SK-MEL-5 (cell line): ENCODE results near the gene LOXL1. TPM values are rescaled to one million over a fixed set of nuclear protein-coding genes. Genes with fewer than 3 reads are reported as not detected.

Experiments used
- DNase-seq: peaks from one replicate; pipeline ENCODE4 v3.0.0-alpha.2; 2016; ENCODE audit warnings: low read depth, low spot score
- in situ Hi-C: cut with HindIII; loops from 2 replicates; pipeline ENCODE4 v1.10.0; 2016; ENCODE audit warnings: low sequenced_read_pairs, high pct_unique_total_duplicates, low pct_unique_long_range_greater_than_20kb
- total RNA-seq: library from RNA; depleted of rRNA; stranded (reverse); fragments of >200 nt; shearing (Covaris generic); gene quantifications from 2 replicates; pipeline ENCODE4 v1.2.3, GENCODE V29; 2014

LOXL1 gene
- total RNA-seq, 1 experiment from 2014 or later = 0.32 TPM

GRCh38 chr15:73982222-73982962 is 56.1 kb downstream of the LOXL1 start:
- no peak for DNase-seq
- in situ Hi-C loops = no loop called here

- no peak for DNase-seq
- in situ Hi-C loops = no loop called here
These were observed 57.0 kb downstream of the LOXL1 start for GRCh38 chr15:73983211-73983727.

- in situ Hi-C loops = no loop called here
- no peak for DNase-seq
These were observed 57.5 kb downstream of the LOXL1 start for GRCh38 chr15:73983773-73984172.

GRCh38 chr15:73984208-73984979 is 58.1 kb downstream of the LOXL1 start:
- DNase-seq = no peak
- in situ Hi-C loops = no loop called here

DNA sequence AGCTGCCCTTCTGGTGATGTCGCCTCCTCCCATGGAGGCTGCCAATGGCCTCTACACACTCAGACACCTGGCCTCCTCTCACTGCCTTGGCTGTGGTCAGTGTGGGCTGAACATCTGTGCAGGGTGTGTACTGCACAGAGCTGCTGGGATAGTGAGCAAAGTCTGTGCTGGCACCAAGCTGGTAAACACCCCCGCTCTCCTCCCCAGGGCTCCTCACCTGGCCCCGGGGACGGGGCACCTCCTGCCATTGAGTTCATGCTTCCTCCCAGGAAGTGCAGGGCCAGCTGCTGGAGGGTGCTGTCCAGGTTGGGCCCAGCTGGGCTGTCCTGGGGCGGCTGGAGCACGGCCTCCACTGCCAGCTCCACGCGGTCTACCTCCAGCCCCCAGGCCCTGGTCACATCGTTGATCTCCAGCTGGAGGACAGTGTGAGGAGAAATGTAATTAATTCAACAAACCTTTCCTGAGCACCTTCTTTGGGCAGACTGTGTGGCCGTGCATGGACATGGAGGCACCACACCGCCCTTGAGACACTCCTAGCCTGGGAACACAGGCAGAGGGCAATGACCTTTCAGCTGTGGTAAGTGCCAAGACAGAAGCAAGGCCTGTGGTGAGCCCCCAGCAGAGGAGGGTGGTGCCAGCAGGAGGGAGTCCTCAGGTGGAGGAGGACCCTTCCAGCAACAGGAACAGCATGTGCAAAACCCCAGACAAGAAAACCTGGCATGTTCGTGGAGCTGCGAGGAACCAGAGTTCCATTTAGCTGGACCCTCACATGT is 59.0 kb downstream of the LOXL1 start:
- in situ Hi-C loops = no loop called here
- no peak for DNase-seq

DNA sequence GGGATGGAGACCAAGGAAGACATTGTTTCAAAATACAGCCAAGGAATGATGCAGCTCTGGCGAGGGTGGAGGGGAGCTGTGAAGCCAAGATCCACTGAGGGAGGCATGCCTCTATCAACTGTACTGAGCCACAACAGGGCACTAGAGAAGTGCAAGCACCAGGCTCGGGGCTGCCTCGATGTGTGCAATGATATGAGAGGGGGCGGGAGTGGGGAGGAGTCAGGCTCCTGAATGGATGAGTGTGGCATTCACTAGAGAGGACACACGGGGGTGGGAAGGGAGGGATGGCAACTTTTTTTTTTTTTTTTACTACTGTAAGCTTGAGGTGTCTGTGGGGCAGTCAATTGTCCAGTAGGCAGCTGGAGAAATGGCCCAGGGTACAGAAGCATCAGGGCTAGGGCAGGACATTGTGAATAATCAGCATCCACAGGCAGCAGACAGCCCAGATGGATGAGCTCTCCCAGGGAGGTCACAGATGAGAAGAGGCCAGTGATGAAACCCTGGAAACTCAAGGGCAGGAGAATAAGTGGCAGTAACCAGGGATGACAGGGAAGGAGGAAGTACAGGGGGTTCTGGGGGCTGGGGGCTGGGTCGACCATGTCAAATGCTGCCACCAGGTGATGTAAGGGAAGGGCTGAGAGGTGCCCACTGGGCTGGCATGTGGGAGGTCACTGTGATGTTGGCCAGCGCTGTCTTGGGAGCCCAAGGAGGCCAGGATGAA is 60.0 kb downstream of the LOXL1 start:
- in situ Hi-C loops = no loop called here
- DNase-seq = no peak

- DNase-seq = no peak
- in situ Hi-C loops = no loop called here
These were observed 60.5 kb downstream of the LOXL1 start for GRCh38 chr15:73986776-73987056.

- in situ Hi-C loops = no loop called here
- DNase-seq = no peak
These were observed 61.0 kb downstream of the LOXL1 start for GRCh38 chr15:73987250-73987649.

- in situ Hi-C loops = no loop called here
- DNase-seq = no peak
These were observed 61.6 kb downstream of the LOXL1 start for GRCh38 chr15:73987681-73988444.

DNA sequence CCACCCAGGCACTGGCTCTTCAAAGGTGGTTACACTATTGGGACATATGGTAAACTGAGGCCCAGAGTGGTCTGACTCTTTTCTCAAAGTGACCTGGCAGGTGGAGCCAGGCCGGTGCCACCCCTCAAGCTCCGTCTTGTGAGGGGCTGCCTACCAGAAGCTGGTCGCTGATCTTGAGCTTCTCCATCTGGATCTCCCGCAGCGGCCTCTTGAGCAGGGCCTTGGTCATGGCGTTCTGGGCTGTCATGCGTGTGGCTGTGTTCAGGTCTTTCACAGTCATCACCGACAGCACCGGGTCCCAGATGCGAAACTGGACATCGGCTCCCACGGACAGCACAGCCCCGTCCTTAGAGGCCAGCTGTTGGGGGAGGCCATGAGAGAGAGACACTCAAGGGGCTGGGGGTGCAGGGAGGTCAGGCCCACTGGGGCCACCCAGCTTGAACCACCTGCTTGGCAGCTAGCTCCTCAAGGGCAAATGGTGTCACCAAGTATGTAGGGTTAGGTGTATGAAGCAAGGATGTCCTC is 62.2 kb downstream of the LOXL1 start:
- DNase-seq = no peak
- in situ Hi-C loops = no loop called here

GRCh38 chr15:73989001-73989798 is 62.9 kb downstream of the LOXL1 start:
- in situ Hi-C loops = no loop called here
- DNase-seq = no peak

DNA sequence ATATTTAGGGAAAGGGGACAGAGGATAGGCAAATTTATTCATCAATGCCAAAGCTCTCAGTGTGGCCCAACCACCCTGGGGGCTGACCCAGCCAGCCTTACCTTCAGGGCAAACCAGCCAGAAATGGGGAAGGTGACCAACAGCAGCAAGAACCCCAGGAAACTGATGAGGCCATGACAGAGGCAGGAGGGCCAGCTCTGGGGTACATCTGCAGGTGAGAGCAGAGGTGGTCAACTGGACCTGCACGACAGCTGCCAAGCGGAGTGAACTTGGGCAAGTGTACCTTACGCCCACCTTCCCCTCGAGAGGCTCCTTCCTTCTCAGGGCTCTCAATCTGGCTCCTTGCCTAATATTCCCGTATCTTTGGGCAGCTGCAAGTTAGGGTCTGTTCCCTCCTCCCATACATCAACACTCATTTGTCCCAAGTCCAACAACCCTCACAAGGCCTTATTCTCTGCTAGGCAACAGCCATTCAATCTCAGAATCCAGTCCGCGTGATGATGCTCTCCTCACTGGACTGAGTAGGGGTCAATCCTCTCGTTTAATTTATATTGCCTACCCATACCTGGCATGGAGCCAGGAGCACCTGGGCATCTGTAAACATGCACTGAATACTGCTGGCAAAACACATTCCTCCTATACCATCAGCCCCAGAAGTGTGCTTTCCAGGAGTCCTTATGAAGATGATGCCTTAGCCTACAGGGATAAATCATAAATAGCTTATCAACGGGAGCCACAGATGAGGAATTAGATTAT is 64.2 kb downstream of the LOXL1 start:
- in situ Hi-C loops = no loop called here
- DNase-seq = no peak

DNA sequence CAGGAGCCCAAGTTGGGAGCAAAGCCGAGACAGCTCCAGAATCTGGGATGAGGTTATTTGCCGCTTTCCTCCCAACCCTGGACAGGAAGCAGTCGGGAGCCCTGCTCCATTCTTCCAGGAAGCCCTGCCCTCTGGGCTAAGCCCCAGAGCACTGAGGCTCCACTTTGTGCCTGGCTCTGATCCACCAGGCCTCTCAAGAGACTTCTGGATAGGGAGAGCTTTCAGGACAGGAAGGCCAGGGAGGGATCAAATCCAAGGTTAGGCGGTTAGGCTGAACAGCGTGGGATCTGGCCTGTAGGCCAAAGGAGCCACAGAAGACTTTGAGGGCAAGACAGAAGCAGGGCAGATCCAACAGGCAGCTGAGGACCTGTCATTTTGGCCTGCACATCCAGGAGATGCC is 65.0 kb downstream of the LOXL1 start:
- DNase-seq = no peak
- in situ Hi-C loops = no loop called here

GRCh38 chr15:73991726-73992593 is 65.7 kb downstream of the LOXL1 start, which contains the start of gene STOML1:
STOML1 (minus strand) TSS chr15:73992295; CDS start chr15:73992223, 72 bp downstream.
- peak; percentile 90 for DNase-seq
- in situ Hi-C loops = no loop called here

DNA sequence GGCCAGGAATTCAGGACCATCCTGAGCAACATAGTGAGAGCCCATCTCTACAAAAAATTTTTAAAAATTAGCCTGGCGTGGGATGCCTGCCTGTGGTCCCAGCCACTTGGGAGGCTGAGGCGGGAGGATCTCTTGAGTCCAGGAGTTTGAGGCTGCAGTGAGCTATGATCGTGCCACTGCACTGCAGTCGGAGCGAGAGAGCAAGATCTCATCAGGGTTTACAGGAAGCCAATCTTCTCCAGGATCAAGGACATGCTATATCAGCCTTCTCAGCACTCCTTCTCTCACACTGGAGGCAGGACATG is 66.3 kb downstream of the LOXL1 start:
- no peak for DNase-seq
- in situ Hi-C loops = no loop called here
